TTC549 (cell line): ENCODE results near the gene SLC11A1.
A peak's percentile ranks its signal among the peaks of the same experiment; 100 is the strongest.

ENCODE experiments used
- FAIRE-seq: peaks from 2 replicates; lab custom pipeline; 2012; peaks lifted over from hg19 to GRCh38; lab: Jason Lieb, UNC

Gene SLC11A1

GRCh38 chr2:218394298-218395089 lies 12.4 kb downstream of the SLC11A1 start:
- no peak for FAIRE-seq

DNA sequence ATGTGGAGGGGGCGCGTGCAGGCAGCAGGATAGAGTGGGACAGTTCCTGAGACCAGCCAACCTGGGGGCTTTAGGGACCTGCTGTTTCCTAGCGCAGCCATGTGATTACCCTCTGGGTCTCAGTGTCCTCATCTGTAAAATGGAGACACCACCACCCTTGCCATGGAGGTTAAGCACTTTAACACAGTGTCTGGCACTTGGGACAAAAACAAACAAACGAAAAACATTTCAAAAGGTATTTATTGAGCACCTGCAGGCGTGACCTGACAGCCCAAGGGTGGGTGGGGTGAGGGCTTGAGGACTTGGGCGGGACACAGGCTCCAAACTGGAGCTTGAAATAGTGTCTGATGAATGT lies 13.0 kb downstream of the SLC11A1 start:
- no peak for FAIRE-seq

GRCh38 chr2:218395456-218395825 lies 13.4 kb downstream of the SLC11A1 start:
- no peak for FAIRE-seq

DNA sequence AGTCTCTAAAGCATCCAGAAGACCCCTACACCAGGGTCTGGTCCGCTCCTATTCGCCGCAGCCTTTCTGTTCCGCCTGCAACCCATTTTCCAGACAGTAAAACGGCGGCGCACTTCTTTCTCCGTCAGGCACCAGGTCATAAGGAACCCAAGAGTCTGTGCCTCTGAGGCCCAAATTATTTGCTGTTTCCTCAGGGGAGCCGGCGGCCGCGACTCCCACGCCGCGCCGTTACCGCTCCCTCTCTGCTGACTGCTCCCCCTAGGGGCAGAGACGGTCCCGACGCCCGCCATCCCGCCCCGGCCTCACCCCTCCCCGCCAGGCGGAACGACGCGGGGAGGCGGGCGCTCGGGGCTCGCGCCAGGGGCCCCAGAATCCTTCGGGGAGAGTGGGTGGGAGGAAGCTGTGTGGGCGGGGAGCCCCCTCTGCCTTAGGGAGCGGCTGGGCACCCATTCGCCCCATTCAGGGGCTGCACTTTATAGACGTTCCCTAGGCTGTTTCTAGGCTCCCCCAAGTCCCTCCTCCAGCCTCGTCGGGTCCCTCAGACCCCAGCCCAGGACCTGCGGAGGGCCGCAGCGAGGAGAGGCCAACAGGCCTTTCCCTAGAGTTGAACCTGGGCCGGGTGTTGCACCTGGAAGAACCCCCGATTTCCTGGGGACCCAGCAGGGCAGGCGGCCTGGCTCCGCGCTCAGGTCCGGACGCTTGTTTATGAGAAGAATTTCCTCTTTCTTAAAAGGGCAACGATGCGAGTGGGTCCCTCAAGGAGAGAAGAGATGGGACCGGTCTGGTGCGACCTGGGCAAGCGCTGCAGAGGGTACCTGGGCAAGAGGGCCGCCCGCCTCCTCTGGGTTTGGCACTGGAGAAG lies 14.0 kb downstream of the SLC11A1 start:
- no peak for FAIRE-seq

DNA sequence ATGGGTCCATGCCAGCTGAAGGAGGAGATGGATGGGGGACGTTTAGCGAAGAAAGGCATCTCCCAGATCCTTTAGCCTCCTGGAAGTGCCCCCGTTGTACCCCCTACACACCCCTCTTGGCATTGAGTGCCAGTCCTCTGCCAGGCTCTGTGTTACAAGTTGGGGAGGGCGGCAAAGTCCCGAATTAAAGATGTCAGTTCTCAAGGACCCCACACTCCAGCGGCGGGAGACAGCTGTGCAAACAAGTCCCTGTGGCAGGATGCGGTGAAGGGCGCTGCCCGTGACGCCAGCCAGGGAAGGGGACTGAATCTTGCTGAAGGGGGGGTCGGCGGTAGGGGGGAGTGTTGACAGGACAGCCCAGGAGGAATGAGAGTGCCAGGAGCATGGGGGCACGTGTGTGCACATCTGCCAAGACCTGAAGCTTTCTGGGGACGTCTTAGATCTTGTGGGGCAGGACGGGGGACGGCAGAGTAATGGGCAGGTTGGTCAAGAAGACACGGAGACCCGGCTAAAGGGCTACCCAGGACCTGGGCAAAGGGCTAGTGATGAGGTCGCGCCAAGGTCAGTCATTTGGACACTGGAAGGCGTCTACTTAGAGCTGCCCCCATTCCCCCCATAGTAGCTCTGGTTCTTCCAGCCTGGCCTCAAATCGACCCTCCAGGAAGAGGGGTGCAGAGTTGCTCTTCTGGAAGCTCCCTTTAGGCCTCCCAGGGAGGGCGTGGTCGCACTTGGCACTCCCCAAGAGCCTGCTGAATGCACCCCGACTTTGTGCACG lies 14.8 kb downstream of the SLC11A1 start:
- no peak for FAIRE-seq

GRCh38 chr2:218397463-218397819 lies 15.4 kb downstream of the SLC11A1 start:
- no peak for FAIRE-seq

DNA sequence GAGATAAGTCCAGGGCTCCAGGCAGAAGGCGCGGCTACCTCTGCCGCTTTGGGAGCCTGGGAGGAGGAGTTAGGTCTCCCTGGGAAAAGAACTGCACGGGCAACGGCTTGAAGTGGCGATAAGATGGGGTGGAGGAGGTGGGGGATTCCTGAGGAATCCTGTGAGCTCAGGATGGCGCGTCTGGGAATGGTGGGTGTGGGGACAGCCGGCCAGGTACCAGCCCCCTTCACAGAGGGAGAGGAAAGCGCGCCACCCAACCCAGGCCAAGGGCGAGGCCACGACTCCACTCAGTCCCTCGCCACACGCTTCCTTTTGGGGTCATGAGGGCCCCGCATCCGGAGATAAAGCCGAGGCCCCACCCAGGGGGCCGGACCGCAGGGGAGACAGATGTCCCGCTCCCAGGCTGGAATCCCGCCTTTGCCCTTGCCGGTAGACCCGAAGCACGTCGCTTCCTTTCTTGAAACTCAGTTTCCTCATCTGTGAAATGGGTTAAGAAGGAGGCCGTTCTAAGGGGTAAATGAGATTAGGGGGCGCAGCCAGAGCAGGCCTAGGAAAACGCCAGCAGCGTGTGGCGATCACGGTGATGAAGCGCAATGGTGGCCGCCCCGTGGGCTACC lies 15.9 kb downstream of the SLC11A1 start:
- peak; percentile 59 for FAIRE-seq

DNA sequence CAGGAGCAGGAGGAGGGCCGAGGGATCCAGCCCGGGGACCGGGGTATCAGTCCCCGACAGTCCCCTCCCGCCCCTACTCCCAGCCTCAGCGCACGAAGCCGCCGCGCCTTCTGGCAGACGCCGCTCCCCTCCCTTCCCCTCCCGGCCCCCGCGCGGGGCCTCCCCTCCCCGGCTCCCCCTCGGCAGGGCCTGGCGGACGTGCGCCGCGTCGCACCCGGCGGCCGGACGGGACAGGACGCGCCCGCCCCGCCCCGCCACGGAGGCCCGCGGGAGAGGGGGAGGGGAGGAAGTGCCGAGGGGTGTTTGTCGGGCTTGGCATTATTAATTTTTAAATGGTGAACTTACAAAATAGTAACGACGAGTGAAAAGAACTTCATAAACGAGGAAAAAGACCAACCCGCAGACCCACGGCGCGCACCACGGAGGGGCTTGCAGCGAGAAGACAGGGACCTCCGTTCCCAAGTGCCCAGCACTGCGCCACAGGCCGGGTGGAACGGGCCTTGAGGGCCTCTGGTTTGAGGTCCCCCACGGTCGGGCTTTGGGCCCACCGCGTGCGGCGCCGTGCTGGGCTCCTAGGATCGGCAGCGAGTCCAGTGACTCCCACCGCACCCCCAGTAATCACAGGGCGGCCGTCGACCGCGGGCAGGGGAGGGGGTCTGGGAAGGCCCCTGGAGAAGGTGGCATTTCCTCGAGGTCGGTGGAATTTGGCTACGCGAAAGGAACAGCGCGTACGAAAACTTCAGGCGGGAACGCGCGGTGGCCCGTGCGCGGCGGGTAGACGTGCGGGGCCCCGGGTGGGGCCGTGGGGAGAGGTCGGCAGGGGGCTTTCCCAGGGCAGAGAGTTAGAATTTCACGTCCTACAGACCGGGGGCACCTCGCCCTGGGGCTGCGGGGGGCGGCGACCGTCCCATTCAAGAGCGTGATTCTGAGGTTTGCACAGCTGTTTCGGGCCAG lies 16.6 kb downstream of the SLC11A1 start:
- FAIRE-seq = no peak

DNA sequence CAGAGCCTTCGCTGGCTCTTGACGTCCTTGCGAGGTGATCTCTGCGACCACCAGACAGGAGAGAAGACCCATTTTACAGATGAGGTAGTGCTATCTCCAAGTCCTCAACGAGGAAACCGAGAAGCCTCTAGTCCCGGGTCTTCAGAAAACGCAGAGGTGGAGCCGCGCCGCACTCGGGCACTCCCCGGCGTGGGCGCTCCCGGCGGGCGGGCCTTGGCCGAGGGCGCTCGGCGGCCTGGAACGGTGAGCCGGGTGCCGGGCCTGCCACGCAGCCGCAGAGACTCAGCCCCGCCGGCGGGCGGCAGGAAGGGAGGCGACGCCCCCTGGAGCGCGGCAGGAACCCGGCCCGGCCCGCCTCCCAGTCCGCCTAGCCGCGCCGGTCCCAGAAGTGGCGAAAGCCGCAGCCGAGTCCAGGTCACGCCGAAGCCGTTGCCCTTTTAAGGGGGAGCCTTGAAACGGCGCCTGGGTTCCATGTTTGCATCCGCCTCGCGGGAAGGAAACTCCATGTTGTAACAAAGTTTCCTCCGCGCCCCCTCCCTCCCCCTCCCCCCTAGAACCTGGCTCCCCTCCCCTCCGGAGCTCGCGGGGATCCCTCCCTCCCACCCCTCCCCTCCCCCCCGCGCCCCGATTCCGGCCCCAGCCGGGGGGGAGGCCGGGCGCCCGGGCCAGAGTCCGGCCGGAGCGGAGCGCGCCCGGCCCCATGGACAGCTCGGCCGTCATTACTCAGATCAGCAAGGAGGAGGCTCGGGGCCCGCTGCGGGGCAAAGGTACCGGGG lies 17.5 kb downstream of the SLC11A1 start, which contains the start of gene CTDSP1:
CTDSP1 (plus strand) TSS at position 478 of the 776 bp plus-strand sequence; CDS start at position 701, 223 bp downstream.
- no peak for FAIRE-seq

GRCh38 chr2:218400167-218400929 lies 18.3 kb downstream of the SLC11A1 start:
- no peak for FAIRE-seq

DNA sequence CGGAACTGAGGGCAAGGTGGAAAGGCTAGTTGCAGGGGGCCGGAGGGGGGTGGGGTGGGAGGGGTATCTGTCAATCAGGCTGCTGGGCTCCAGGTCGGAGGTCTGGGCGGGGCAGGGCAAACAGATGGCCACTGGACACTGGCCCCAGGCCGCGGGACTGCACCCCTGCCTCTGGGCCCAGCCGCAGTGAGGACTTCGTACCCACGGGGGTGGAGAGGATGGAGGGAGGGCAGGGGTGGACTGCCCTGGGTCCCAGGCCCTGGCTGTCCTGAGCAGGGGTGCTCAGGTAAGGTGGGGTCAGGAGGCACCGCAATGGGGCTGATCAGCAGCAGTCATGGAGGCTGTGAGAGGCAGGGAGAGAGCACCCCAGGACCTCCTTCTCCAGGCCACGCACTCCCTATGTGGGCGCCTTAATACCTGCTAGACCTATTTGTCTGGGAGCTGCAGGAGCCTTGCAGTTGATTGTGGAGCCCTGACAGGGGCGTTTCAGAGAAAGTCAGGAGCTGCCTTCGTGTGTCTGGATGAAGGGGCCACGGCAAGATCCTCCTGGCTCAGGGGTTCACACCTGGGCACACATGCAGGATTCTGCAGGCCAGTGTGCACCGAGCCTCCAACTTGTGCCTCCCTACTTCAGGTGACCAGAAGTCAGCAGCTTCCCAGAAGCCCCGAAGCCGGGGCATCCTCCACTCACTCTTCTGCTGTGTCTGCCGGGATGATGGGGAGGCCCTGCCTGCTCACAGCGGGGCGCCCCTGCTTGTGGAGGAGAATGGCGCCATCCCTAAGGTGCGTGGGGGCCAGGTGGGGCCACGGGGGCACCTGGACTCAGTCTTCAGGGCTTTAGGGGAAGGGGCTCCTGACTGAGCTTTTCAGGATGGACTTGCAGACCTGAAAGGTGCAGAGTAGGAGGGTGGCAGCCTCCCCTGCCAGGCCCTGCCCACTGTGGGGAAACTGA lies 19.1 kb downstream of the SLC11A1 start:
- no peak for FAIRE-seq

DNA sequence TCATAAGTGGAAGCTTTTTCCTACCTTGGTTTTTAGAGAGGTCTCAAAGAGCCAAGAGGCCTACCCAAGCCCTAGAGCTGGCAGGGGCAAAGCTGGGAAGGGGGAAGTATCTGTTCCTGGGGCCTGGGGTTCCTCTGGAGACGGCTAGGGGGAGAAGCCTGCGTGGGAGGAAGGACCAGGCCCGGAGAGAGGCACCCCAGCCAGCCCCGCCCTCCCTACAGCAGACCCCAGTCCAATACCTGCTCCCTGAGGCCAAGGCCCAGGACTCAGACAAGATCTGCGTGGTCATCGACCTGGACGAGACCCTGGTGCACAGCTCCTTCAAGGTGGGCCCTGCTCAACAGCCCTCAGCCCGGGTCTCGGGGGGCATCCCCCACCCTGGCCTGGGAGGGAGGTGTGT lies 19.8 kb downstream of the SLC11A1 start:
- no peak for FAIRE-seq

DNA sequence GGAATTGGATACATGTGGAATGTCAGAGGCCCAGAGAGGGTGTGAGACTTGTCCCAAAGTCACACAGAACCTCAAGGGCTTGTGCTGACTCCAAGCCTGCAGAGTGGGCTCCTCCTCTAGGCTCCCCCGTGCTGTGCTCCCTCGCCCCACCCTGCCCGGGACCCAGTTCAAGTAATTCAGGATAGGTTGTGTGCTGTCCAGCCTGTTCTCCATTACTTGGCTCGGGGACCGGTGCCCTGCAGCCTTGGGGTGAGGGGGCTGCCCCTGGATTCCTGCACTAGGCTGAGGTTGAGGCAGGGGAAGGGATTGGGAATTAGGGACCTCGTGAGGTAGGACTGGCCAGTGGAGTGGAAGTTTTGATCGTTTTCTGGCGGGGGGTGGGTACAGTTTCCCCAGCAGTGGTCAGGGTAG lies 20.4 kb downstream of the SLC11A1 start:
- no peak for FAIRE-seq

DNA sequence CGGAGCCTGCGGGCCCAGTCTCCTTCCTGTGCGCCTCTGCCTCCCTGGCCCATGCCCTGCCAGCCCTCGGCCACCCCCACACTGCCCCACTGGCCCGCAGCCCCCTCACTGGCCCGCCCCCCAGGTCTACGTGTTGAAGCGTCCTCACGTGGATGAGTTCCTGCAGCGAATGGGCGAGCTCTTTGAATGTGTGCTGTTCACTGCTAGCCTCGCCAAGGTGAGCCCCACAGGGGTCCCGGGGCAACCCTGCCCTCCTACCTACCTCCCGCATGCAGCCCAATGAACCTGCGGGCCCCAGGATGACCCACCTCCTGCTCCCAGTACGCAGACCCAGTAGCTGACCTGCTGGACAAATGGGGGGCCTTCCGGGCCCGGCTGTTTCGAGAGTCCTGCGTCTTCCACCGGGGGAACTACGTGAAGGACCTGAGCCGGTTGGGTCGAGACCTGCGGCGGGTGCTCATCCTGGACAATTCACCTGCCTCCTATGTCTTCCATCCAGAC lies 20.9 kb downstream of the SLC11A1 start:
- FAIRE-seq = no peak

GRCh38 chr2:218403810-218404209 lies 21.7 kb downstream of the SLC11A1 start:
- FAIRE-seq = no peak

- FAIRE-seq = no peak
Observed at GRCh38 chr2:218404351-218405085, 22.4 kb downstream of the SLC11A1 start.

GRCh38 chr2:218405086-218405745 lies 23.1 kb downstream of the SLC11A1 start:
- no peak for FAIRE-seq
